Heart right ventricle (tissue), 16 donors: ENCODE data around the gene LOXL1. TPM values are rescaled to one million over a fixed set of nuclear protein-coding genes. Genes with fewer than 3 reads are reported as not detected.
"Not testable (repeated sequence)": the region's sequence is repeated elsewhere in the genome, so short reads cannot be mapped to it uniquely, and the experiment has no call there.

Source experiments
- ATAC-seq, 8 donors: fragments of 200-7000 bp; cut with Tn5 transposase; one replicate each; pipeline ENCODE4 v1.9.1; 2020; ENCODE audit warnings: mild to moderate bottlenecking in 8 of 8, moderate library complexity in 8 of 8, moderate number of reproducible peaks in 1 of 8
- DNase-seq, 2 donors: peaks; one replicate each; pipeline ENCODE4 v3.0.0-alpha.2; 2020
- H3K27ac ChIP-seq, 10 donors: fragments of 200-600 bp; sonication (generic) in 2 of 10; one replicate each; pipeline versions ENCODE4 v1.5.0 to v1.8.0; 2020 to 2022; ENCODE audit warnings: mild to moderate bottlenecking in 3 of 10
- H3K27me3 ChIP-seq, 7 donors: fragments of 200-600 bp; one replicate each; pipeline ENCODE4 v1.8.0; 2021 to 2022; ENCODE audit warnings: mild to moderate bottlenecking in 2 of 7
- H3K36me3 ChIP-seq, 9 donors: fragments of 200-600 bp; sonication (generic) in 1 of 9; one replicate each; pipeline versions ENCODE4 v1.5.0 to v1.8.0; 2020 to 2022; ENCODE audit warnings: mild to moderate bottlenecking in 2 of 9
- H3K4me1 ChIP-seq, 9 donors: fragments of 200-600 bp; sonication (generic) in 1 of 9; one replicate each; pipeline versions ENCODE4 v1.5.0 to v1.8.0; 2020 to 2022; ENCODE audit warnings: mild to moderate bottlenecking in 4 of 9
- H3K4me3 ChIP-seq, 10 donors: fragments of 200-600 bp; sonication (generic) in 2 of 10; one replicate each; pipeline versions ENCODE4 v1.5.0 to v1.8.0; 2020 to 2022; ENCODE audit warnings: mild to moderate bottlenecking in 7 of 10, moderate library complexity in 2 of 10
- H3K9me3 ChIP-seq, 11 donors: fragments of 200-600 bp in 10 of 11; sonication (generic) in 2 of 11; one replicate each; pipeline versions ENCODE4 v1.5.0 to v1.8.0; 2013 to 2022; ENCODE audit warnings: mild to moderate bottlenecking in 2 of 11, control low read depth in 1 of 11, moderate library complexity in 1 of 11
- CTCF ChIP-seq, 9 donors: fragments of 200-600 bp; sonication (generic) in 2 of 9; IDR thresholded peaks; one replicate each; pipeline versions ENCODE4 v1.5.0 to v1.8.0; 2021 to 2022; ENCODE audit warnings: antibody characterized with exemption in 9 of 9, mild to moderate bottlenecking in 5 of 9, moderate library complexity in 1 of 9
- WGBS, 2 donors: extraction: QIAGEN DNeasy Blood & Tissue Kit; methylation state at CpG; one replicate each; pipeline ENCODE4 v1.1.7; 2013; ENCODE audit warnings: inconsistent platforms in 1 of 2; 5-methylcytosine and 5-hydroxymethylcytosine counted together
- intact Hi-C, 10 donors: fragments of 100-400 bp; cut with DNase I; formaldehyde crosslinking; loops; one replicate each; pipeline versions ENCODE4 v1.11.1 to v1.14.2; 2022
- polyA plus RNA-seq, 2 donors: library from polyadenylated mRNA; stranded (reverse); fragments of 200-250 nt; gene quantifications; one replicate each; pipeline ENCODE4 v1.2.3, GENCODE V29; 2013
- total RNA-seq, 10 donors: library from RNA; stranded (reverse); fragmentation: NEBNext Ultra II Directional in 3 of 10; extraction: Animal tissue kit (Norgen Biotek cat#: 25700) in 3 of 10; gene quantifications; one replicate each; pipeline versions ENCODE4 v1.2.1 to v1.2.4, GENCODE V29; 2021 to 2023
- donor health status: Arrhythmogenic right ventricular cardiomyopathy.
- donor health status: ischemic (EF 13 %, LVEDD 7.1; RV severe dilation, severe dysfunction).
- donor health status: healthy with polysubstance abuse.
- donor health status: DM: no; HTN: yes; CAD: no.
- donor health status: DM: no; HTN: no; CAD: no.
- donor health status: ischemic (EF 25% LVEDD 6.9; RV normal size, moderate dysfunction).
- donor health status: ischemic (EF 25% LVEDD 5.7; RV mildly dilated, moderate dysfunction).
- donor health status: healthy.
- donor health status: DM: yes; HTN: yes; CAD: no.
- donor health status: Ischemic cardiomyopathy.
- donor health status: ischemic (EF 35%, LVEDD 5.7; RV mildly dilated, moderate dysfunction).
- donor health status: nonischemic (EF 11% LVEDD 7.7; RV severe dilation, severe dysfunction).
- donor health status: DM: yes; HTN: yes; CAD: no.
- donor health status: PGD.
- donor health status: ischemic (EF 29% LVEDD 5.4; RV normal size, mild dysfunction).
- donor health status: nonischemic (EF 23%, LVEDD 6.1; RV moderate dilation, normal function).

LOXL1 gene
- total and polyA plus RNA-seq, 12 donors, result 11.2 to 66.6 (median 27.8) TPM

GRCh38 chr15:73969151-73969759, 43.0 kb downstream of the LOXL1 start:
- DNase-seq (no peak), ATAC-seq (no peak)
- 83% methylated on average over 6 of the region's 6 CpGs for WGBS, 2 donors
- no peak overlapping the region for H3K4me3 ChIP-seq
- intact Hi-C loops, result loop anchor here in 2 of 10 donors (10.0 kb wide), 1 partner anchor 74 kb away; no protein-coding TSS in a partner anchor
- H3K36me3 ChIP-seq, result no peaks in the 10 kb centered on the region
- no peak for TF ChIP-seq CTCF (IDR thresholded peaks at IDR 0.05)
- H3K4me1 ChIP-seq, result peaks cover 0 to 30% (median 15%) of the 10 kb centered on the region in 9 donors
- no peak overlapping the region for H3K27ac ChIP-seq
- no peaks in the 10 kb centered on the region for H3K9me3 ChIP-seq
- peaks cover 0 to 4% (median 0%) of the 10 kb centered on the region in 7 donors for H3K27me3 ChIP-seq

- Histone ChIP-seq H3K27ac (peak overlapping the region in 1 of 10 donors; percentile 52), H3K4me1 (peaks cover 0 to 17% (median 10%) of the 10 kb centered on the region in 9 donors), H3K36me3 (no peaks in the 10 kb centered on the region), H3K4me3 (peak overlapping the region in 8 of 10 donors; percentile 6 to 40 (median 32)), H3K27me3 (no peaks in the 10 kb centered on the region), H3K9me3 (no peaks in the 10 kb centered on the region)
- intact Hi-C loops, result loop anchor here (1.0 to 10.0 kb wide), 12 partner anchors 64 to 1368 kb away; no protein-coding TSS in a partner anchor
- WGBS, 2 donors, result 27 to 28% methylated on average over 26 of the region's 26 CpGs
- DNase-seq (peak; percentile 81 to 88), ATAC-seq (peak; percentile 87 to 96 (median 93))
- TF ChIP-seq CTCF (IDR thresholded peaks at IDR 0.05), result peak; percentile 74 to 88 (median 85)
Observed at GRCh38 chr15:73972984-73973682, 46.9 kb downstream of the LOXL1 start.

- H3K36me3 ChIP-seq, H3K27me3 ChIP-seq, H3K9me3 ChIP-seq, H3K27ac ChIP-seq, DNase-seq: not testable (repeated sequence)
- 87 to 92% methylated on average over 34 to 39 of the region's 39 CpGs for WGBS, 2 donors
- intact Hi-C loops, result loop anchor here (1.0 to 10.0 kb wide), 12 partner anchors 63 to 1369 kb away; no protein-coding TSS in a partner anchor
- peaks cover 0 to 17% (median 10%) of the 10 kb centered on the region in 9 donors for H3K4me1 ChIP-seq
- peak in 1 of 8 donors; percentile 37 for ATAC-seq
- H3K4me3 ChIP-seq, result peak overlapping the region in 2 of 10 donors; percentile 6 to 33
Observed at GRCh38 chr15:73973683-73974200, 47.5 kb downstream of the LOXL1 start.

GRCh38 chr15:73975440-73976125, 49.3 kb downstream of the LOXL1 start:
- H3K4me3 ChIP-seq, H3K36me3 ChIP-seq, ATAC-seq, H3K27ac ChIP-seq, H3K9me3 ChIP-seq, H3K27me3 ChIP-seq, DNase-seq: not testable (repeated sequence)
- intact Hi-C loops, result loop anchor here in 6 of 10 donors (5.0 to 10.0 kb wide), 5 partner anchors 72 to 1371 kb away; no protein-coding TSS in a partner anchor
- peaks cover 0 to 27% (median 10%) of the 10 kb centered on the region in 9 donors for H3K4me1 ChIP-seq
- 60 to 71% methylated on average over 18 of the region's 18 CpGs for WGBS, 2 donors

- WGBS, 2 donors, result 85 to 91% methylated on average over 3 of the region's 3 CpGs
- TF ChIP-seq CTCF (IDR thresholded peaks at IDR 0.05), result no peak
- Histone ChIP-seq H3K4me1 (peaks cover 24 to 50% (median 32%) of the 10 kb centered on the region in 9 donors), H3K27ac (no peak overlapping the region), H3K4me3 (no peak overlapping the region), H3K9me3 (no peaks in the 10 kb centered on the region), H3K36me3 (peaks cover 0 to 6% (median 0%) of the 10 kb centered on the region in 9 donors), H3K27me3 (no peaks in the 10 kb centered on the region)
- DNase-seq (no peak), ATAC-seq (no peak)
- intact Hi-C loops, result loop anchor here in 6 of 10 donors (5.0 to 10.0 kb wide), 5 partner anchors 68 to 1374 kb away; no protein-coding TSS in a partner anchor
Observed at GRCh38 chr15:73978896-73979295, 52.6 kb downstream of the LOXL1 start.
